NB4 (cell line): ENCODE measurements around the gene L1CAM.
A peak's percentile ranks its signal among the peaks of the same experiment; 100 is the strongest.

ENCODE experiments used
- DNase-seq: peaks from one replicate; pipeline ENCODE4 v3.0.0; 2010; ENCODE audit warnings: low read depth
- H3K4me3 ChIP-seq: one replicate; pipeline ENCODE4 v1.5.1; 2011; ENCODE audit warnings: mild to moderate bottlenecking, low read depth, low read length, moderate library complexity
- CTCF ChIP-seq: IDR thresholded peaks from one replicate; pipeline ENCODE4 v1.5.1; 2012; ENCODE audit warnings: low read depth, low read length
- MAX ChIP-seq: IDR thresholded peaks from 2 replicates; pipeline ENCODE4 v1.6.1; 2011; ENCODE audit warnings: low read depth, low read length
- MYC ChIP-seq: IDR thresholded peaks from 2 replicates; pipeline ENCODE4 v1.6.1; 2011; ENCODE audit warnings: low read depth, low read length
- POLR2A ChIP-seq: IDR thresholded peaks from 2 replicates; pipeline ENCODE4 v1.6.1; 2011; ENCODE audit warnings: mild to moderate bottlenecking; ENCODE audit not compliant: insufficient read length; ENCODE audit errors: extremely low read depth

L1CAM gene, protein sequence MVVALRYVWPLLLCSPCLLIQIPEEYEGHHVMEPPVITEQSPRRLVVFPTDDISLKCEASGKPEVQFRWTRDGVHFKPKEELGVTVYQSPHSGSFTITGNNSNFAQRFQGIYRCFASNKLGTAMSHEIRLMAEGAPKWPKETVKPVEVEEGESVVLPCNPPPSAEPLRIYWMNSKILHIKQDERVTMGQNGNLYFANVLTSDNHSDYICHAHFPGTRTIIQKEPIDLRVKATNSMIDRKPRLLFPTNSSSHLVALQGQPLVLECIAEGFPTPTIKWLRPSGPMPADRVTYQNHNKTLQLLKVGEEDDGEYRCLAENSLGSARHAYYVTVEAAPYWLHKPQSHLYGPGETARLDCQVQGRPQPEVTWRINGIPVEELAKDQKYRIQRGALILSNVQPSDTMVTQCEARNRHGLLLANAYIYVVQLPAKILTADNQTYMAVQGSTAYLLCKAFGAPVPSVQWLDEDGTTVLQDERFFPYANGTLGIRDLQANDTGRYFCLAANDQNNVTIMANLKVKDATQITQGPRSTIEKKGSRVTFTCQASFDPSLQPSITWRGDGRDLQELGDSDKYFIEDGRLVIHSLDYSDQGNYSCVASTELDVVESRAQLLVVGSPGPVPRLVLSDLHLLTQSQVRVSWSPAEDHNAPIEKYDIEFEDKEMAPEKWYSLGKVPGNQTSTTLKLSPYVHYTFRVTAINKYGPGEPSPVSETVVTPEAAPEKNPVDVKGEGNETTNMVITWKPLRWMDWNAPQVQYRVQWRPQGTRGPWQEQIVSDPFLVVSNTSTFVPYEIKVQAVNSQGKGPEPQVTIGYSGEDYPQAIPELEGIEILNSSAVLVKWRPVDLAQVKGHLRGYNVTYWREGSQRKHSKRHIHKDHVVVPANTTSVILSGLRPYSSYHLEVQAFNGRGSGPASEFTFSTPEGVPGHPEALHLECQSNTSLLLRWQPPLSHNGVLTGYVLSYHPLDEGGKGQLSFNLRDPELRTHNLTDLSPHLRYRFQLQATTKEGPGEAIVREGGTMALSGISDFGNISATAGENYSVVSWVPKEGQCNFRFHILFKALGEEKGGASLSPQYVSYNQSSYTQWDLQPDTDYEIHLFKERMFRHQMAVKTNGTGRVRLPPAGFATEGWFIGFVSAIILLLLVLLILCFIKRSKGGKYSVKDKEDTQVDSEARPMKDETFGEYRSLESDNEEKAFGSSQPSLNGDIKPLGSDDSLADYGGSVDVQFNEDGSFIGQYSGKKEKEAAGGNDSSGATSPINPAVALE

GRCh38 chrX:153885968-153886903, at the start of gene L1CAM:
L1CAM (minus strand) TSS chrX:153886173; CDS start chrX:153875836, 10,337 bp downstream.
- TF ChIP-seq MAX (no peak), MYC (no peak), CTCF (no peak), POLR2A (no peak)
- no peak within 1 kb of the TSS for H3K4me3 ChIP-seq
- no peak for DNase-seq

GRCh38 chrX:153935326-153935851, 49.4 kb upstream of the L1CAM start:
- no peak for TF ChIP-seq CTCF
- no peak for TF ChIP-seq POLR2A
- peak; percentile 85 for TF ChIP-seq MYC
- peak; percentile 79 for TF ChIP-seq MAX
- peak overlapping the region; percentile 47 for H3K4me3 ChIP-seq
- no peak for DNase-seq

GRCh38 chrX:153934762-153935325, 48.9 kb upstream of the L1CAM start, which contains the start of gene NAA10:
NAA10 (minus strand) TSS chrX:153935037; CDS start chrX:153934904, 133 bp downstream.
- TF ChIP-seq CTCF (no peak), POLR2A (peak; percentile 51)
- DNase-seq: peak; percentile 85

GRCh38 chrX:153934148-153934761, 48.3 kb upstream of the L1CAM start:
- peak overlapping the region; percentile 88 for H3K4me3 ChIP-seq
- no peak for TF ChIP-seq MYC
- TF ChIP-seq POLR2A: no peak
- TF ChIP-seq MAX: no peak
- no peak for TF ChIP-seq CTCF

More at GRCh38 chrX:153934762-153935325, 48.9 kb upstream of the L1CAM start, which contains the start of gene NAA10:
- peak within 1 kb of the TSS; percentile 88 for H3K4me3 ChIP-seq

More at GRCh38 chrX:153934148-153934761, 48.3 kb upstream of the L1CAM start:
- no peak for DNase-seq
